Adrenal gland (tissue), 5 donors: ENCODE results near the gene NEDD9.

Experiments
- CTCF ChIP-seq, 6 experiments: fragments of 450-650 bp in 4 of 6; fragments of 200-600 bp in 2 of 6; sonication (generic) in 1 of 6; IDR thresholded peaks; 1 replicate in 5 of 6; 2 replicates in 1 of 6; pipeline versions ENCODE4 v1.5.1 to v1.8.0; 2016 to 2021; ENCODE audit warnings: antibody characterized with exemption in 6 of 6, mild to moderate bottlenecking in 2 of 6, moderate library complexity in 1 of 6
- POLR2A ChIP-seq, 2 donors: fragments of 450-650 bp; IDR thresholded peaks; one replicate each; pipeline ENCODE4 v1.6.1; 2017; ENCODE audit warnings: antibody characterized with exemption in 2 of 2, mild to moderate bottlenecking in 2 of 2, moderate library complexity in 1 of 2
- donor health status: DM: no; HTN: no; CAD: no.

GRCh38 chr6:11177271-11177670 is 55.2 kb downstream of the NEDD9 start:
- TF ChIP-seq CTCF (IDR thresholded peaks at IDR 0.05) (no peak), POLR2A (IDR thresholded peaks at IDR 0.05) (no peak)
